Osteocyte (in vitro differentiated cells): ENCODE results near the gene ASNSD1. TPM values are rescaled to one million over a fixed set of nuclear protein-coding genes. Genes with fewer than 3 reads are reported as not detected.

Source experiments
- DNase-seq: peaks from one replicate; pipeline ENCODE4 v3.0.0; 2021; ENCODE audit warnings: mixed read lengths; ENCODE audit not compliant: unreplicated experiment; ENCODE audit errors: extremely low spot score
- H3K27ac Mint-ChIP-seq: one replicate; pipeline ENCODE4 v1.8.0; 2021; ENCODE audit warnings: mild to moderate bottlenecking, mixed read lengths; ENCODE audit not compliant: unreplicated experiment
- H3K27me3 Mint-ChIP-seq: one replicate; pipeline ENCODE4 v1.8.0; 2021; ENCODE audit warnings: mixed read lengths; ENCODE audit not compliant: unreplicated experiment
- H3K36me3 Mint-ChIP-seq: one replicate; pipeline ENCODE4 v1.8.0; 2021; ENCODE audit warnings: mixed read lengths; ENCODE audit not compliant: unreplicated experiment
- H3K4me1 Mint-ChIP-seq: one replicate; pipeline ENCODE4 v1.8.0; 2021; ENCODE audit warnings: mixed read lengths; ENCODE audit not compliant: unreplicated experiment
- H3K4me3 Mint-ChIP-seq: one replicate; pipeline ENCODE4 v1.8.0; 2021; ENCODE audit warnings: mild to moderate bottlenecking, moderate library complexity, mixed read lengths; ENCODE audit not compliant: unreplicated experiment
- H3K9me3 Mint-ChIP-seq: one replicate; pipeline ENCODE4 v1.8.0; 2021; ENCODE audit warnings: mixed read lengths; ENCODE audit not compliant: unreplicated experiment
- total RNA-seq: library from RNA; stranded (reverse); gene quantifications from 2 replicates; pipeline ENCODE4 v1.2.1, GENCODE V29; 2021
- TF ChIP-seq, protein P1 (sequence below): fragments of 200-600 bp; sonication (generic); IDR thresholded peaks from 2 replicates; pipeline ENCODE4 v1.5.0; 2021; ENCODE audit warnings: antibody characterized with exemption, mild to moderate bottlenecking, moderate library complexity

ASNSD1 gene
- total RNA-seq, 1 donor from 2014 or later: 46.0 TPM

GRCh38 chr2:189618197-189618596 is 43.1 kb upstream of the ASNSD1 start:
- Mint-ChIP-seq H3K36me3 (no peaks in the 10 kb centered on the region), H3K4me3 (no peak overlapping the region), H3K27me3 (no peaks in the 10 kb centered on the region), H3K4me1 (peaks cover 17% of the 10 kb centered on the region), H3K27ac (no peak overlapping the region), H3K9me3 (no peaks in the 10 kb centered on the region)
- no peak for DNase-seq
- TF ChIP-seq, protein P1, sequence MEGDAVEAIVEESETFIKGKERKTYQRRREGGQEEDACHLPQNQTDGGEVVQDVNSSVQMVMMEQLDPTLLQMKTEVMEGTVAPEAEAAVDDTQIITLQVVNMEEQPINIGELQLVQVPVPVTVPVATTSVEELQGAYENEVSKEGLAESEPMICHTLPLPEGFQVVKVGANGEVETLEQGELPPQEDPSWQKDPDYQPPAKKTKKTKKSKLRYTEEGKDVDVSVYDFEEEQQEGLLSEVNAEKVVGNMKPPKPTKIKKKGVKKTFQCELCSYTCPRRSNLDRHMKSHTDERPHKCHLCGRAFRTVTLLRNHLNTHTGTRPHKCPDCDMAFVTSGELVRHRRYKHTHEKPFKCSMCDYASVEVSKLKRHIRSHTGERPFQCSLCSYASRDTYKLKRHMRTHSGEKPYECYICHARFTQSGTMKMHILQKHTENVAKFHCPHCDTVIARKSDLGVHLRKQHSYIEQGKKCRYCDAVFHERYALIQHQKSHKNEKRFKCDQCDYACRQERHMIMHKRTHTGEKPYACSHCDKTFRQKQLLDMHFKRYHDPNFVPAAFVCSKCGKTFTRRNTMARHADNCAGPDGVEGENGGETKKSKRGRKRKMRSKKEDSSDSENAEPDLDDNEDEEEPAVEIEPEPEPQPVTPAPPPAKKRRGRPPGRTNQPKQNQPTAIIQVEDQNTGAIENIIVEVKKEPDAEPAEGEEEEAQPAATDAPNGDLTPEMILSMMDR: no peak

DNA sequence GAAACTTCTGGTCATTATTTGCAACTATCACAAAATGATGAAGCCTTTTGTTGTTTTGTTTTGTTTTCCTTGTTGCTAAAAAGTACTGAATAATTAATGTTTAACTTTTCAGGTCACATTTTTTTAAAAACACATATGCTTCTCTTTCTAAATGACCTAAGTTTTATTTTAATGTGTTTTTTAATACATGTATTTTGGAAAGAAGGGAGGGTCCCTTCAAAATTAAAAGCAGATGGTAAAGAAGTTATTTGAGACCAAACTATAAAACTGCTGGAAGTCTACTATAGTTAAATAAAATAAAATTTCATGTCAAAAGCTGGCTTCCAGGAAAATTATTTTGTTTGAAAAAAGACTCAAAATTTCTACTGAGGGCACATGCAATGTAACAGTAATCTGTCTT is 39.5 kb upstream of the ASNSD1 start:
- DNase-seq: no peak
- no peaks in the 10 kb centered on the region for H3K27me3 Mint-ChIP-seq
- H3K36me3 Mint-ChIP-seq: no peaks in the 10 kb centered on the region
- no peaks in the 10 kb centered on the region for H3K9me3 Mint-ChIP-seq
- TF ChIP-seq, protein P1: no peak
- H3K4me1 Mint-ChIP-seq: peaks cover 12% of the 10 kb centered on the region
- H3K4me3 Mint-ChIP-seq: no peak overlapping the region
- no peak overlapping the region for H3K27ac Mint-ChIP-seq

DNA sequence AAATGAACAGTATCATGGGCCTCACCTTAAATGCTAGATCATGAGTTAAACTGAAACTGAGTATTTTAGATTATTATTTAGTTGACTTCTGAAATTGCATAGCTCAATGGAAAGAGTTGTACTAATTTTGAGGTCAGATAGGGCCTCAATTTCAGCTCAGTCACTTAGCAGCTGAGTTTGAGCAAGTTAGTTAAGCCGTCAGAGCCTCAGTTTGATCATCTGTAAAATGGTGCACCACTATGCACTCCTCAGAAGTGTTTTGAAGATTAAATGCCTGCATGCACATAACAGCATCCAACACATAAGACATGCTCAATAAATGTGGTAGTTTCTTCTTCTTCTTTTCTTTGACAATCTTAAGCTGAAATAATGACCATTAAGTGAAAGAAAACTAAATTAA is 38.2 kb upstream of the ASNSD1 start:
- Mint-ChIP-seq H3K4me1 (peaks cover 17% of the 10 kb centered on the region), H3K27me3 (no peaks in the 10 kb centered on the region), H3K4me3 (no peak overlapping the region), H3K9me3 (no peaks in the 10 kb centered on the region), H3K27ac (no peak overlapping the region), H3K36me3 (no peaks in the 10 kb centered on the region)
- DNase-seq: no peak
- TF ChIP-seq, protein P1: no peak

- Mint-ChIP-seq H3K4me1 (peaks cover 29% of the 10 kb centered on the region), H3K4me3 (no peak overlapping the region), H3K27ac (peak overlapping the region; percentile 43), H3K36me3 (no peaks in the 10 kb centered on the region), H3K9me3 (no peaks in the 10 kb centered on the region), H3K27me3 (no peaks in the 10 kb centered on the region)
- TF ChIP-seq, protein P1: no peak
- no peak for DNase-seq
These were observed 36.5 kb upstream of the ASNSD1 start for GRCh38 chr2:189624648-189625355.

- no peak for DNase-seq
- no peaks in the 10 kb centered on the region for H3K27me3 Mint-ChIP-seq
- no peak overlapping the region for H3K4me3 Mint-ChIP-seq
- H3K27ac Mint-ChIP-seq: no peak overlapping the region
- no peaks in the 10 kb centered on the region for H3K36me3 Mint-ChIP-seq
- H3K4me1 Mint-ChIP-seq: peaks cover 34% of the 10 kb centered on the region
- no peaks in the 10 kb centered on the region for H3K9me3 Mint-ChIP-seq
- TF ChIP-seq, protein P1: no peak
These were observed 35.6 kb upstream of the ASNSD1 start for GRCh38 chr2:189625636-189626035.
